HG02938 (cell line): ENCODE data around the gene TICAM1.
"Not testable (repeated sequence)": the region's sequence is repeated elsewhere in the genome, so short reads cannot be mapped to it uniquely, and the experiment has no call there.

Experiments used
- ATAC-seq: cut with Tn5 transposase; IDR thresholded peaks from one replicate; pipeline ENCODE4 v1.9.1; 2021; ENCODE audit warnings: mild to moderate bottlenecking, moderate library complexity; ENCODE audit not compliant: unreplicated experiment

TICAM1 gene

GRCh38 chr19:4845975-4846374, 14.5 kb upstream of the TICAM1 start:
- ATAC-seq, result not testable (repeated sequence)

- no peak for ATAC-seq
These were observed 13.1 kb upstream of the TICAM1 start for GRCh38 chr19:4844348-4845179.

- ATAC-seq, result no peak
These were observed 12.1 kb upstream of the TICAM1 start for GRCh38 chr19:4843647-4843965.

GRCh38 chr19:4839192-4839591, 7.7 kb upstream of the TICAM1 start:
- no peak for ATAC-seq

GRCh38 chr19:4832776-4833175, 1.3 kb upstream of the TICAM1 start:
- ATAC-seq, result no peak

GRCh38 chr19:4831979-4832340, 448 bp upstream of the TICAM1 start:
- ATAC-seq, result not testable (repeated sequence)

- ATAC-seq, result no peak
These were observed 695 bp downstream of the TICAM1 start for GRCh38 chr19:4830768-4831265.

- ATAC-seq, result no peak
These were observed 1.2 kb downstream of the TICAM1 start for GRCh38 chr19:4830332-4830731.

GRCh38 chr19:4829001-4829712, 2.4 kb downstream of the TICAM1 start:
- no peak for ATAC-seq

- no peak for ATAC-seq
These were observed 7.9 kb downstream of the TICAM1 start for GRCh38 chr19:4823577-4823976.

- ATAC-seq, result not testable (repeated sequence)
These were observed 9.2 kb downstream of the TICAM1 start for GRCh38 chr19:4822354-4822753.

GRCh38 chr19:4821265-4821664, 10.2 kb downstream of the TICAM1 start:
- no peak for ATAC-seq

- ATAC-seq, result no peak
These were observed 13.8 kb downstream of the TICAM1 start for GRCh38 chr19:4817467-4818277.

GRCh38 chr19:4816950-4817278, 14.6 kb downstream of the TICAM1 start:
- ATAC-seq, result no peak

GRCh38 chr19:4816202-4816949, 15.1 kb downstream of the TICAM1 start:
- no peak for ATAC-seq

GRCh38 chr19:4815426-4816201, 15.9 kb downstream of the TICAM1 start:
- no peak for ATAC-seq

- ATAC-seq, result no peak
These were observed 16.7 kb downstream of the TICAM1 start for GRCh38 chr19:4814625-4815425.

GRCh38 chr19:4811328-4812131, 20.0 kb downstream of the TICAM1 start:
- no peak for ATAC-seq
